Measurements from ENCODE around the gene DCXR. TPM values are rescaled to one million over a fixed set of nuclear protein-coding genes. Genes with fewer than 3 reads are reported as not detected.
A peak's percentile ranks its signal among the peaks of the same experiment; 100 is the strongest.

The DCXR gene
- total and polyA plus RNA-seq, 2 of the 13 experiments (the other 11 are each of a cell fraction or from before 2014, with no cell fraction given) = 287 to 311 TPM

- H3K4me1 ChIP-seq (ENCODE audit: insufficient read depth, low read length) = peaks cover 99% of the 10 kb centered on the region
- intact Hi-C loops (cut with micrococcal nuclease; ENCODE audit: unreplicated experiment) = loop anchor here (2.0 kb wide), 1 partner anchor 34 kb away; the partner anchor contains the start of gene NOTUM
- ChIA-PET POLR2A (interaction anchor here (0.9 to 16.1 kb wide), 28 partner anchors 9 to 267 kb away, joined by 3 to 470 read pairs (median 5); partner anchors contain the start of genes ASPSCR1, CENPX, DCXR and LRRC45), CTCF (ENCODE audit: low intra/inter-chr PET ratio, low total read pairs) (interaction anchor here (1.0 to 5.6 kb wide), 3 partner anchors 16 to 35 kb away, joined by 3 to 73 read pairs (median 6); partner anchors contain the start of gene NOTUM)
- H3K9me3 ChIP-seq (ENCODE audit: low read length) = no peaks in the 10 kb centered on the region
- peak overlapping the region; percentile 97 for H3K27ac ChIP-seq (ENCODE audit: extremely low read length, insufficient read depth, low read length)
- peak; percentile 97 for DNase-seq (ENCODE audit: low spot score)
- H3K9ac ChIP-seq (ENCODE audit: insufficient read depth, low read depth, low read length) = peak overlapping the region; percentile 96
- H3K79me2 ChIP-seq (ENCODE audit: insufficient read depth, low read length) = peaks cover 64% of the 10 kb centered on the region
- no peaks in the 10 kb centered on the region for H3K27me3 ChIP-seq (ENCODE audit: control insufficient read depth in 1 of 2, insufficient read depth in 2 of 2, low read length in 2 of 2)
- peak overlapping the region; percentile 99 for H3K4me2 ChIP-seq (ENCODE audit: low read depth, low read length)
- H3K4me3 ChIP-seq (replicated peaks in 1 of 3; ENCODE audit: insufficient read depth in 1 of 3, low read depth in 2 of 3, low read length in 3 of 3) = peak overlapping the region; percentile 53 to 80 (median 55); a peak in 5 of 6 replicates
- in situ Hi-C loops (cut with HindIII; ENCODE audit: extremely low pct_ligation_motif_present, low pct_unique_long_range_greater_than_20kb) = loop anchor here (5.0 kb wide), 1 partner anchor 38 kb away; no protein-coding TSS in a partner anchor
- H3K36me3 ChIP-seq (replicated peaks in 1 of 2; ENCODE audit: control insufficient read depth in 1 of 2, insufficient read depth in 2 of 2, low read length in 2 of 2) = peaks cover 0 to 3% of the 10 kb centered on the region in 2 experiments; a peak in 1 of 5 replicates
- under 1% methylated on average over 22 of the region's 39 CpGs for WGBS (ENCODE audit: low lambda C conversion rate)
- ATAC-seq = peak; percentile 12
- H2AFZ ChIP-seq (ENCODE audit: low read length) = no peak overlapping the region
- no peaks in the 10 kb centered on the region for H4K20me1 ChIP-seq (ENCODE audit: insufficient read depth, low read length)
- peak; percentile 67 for FAIRE-seq
- TSS peak; percentile 76 for BruUV-seq (replicated peaks)
- TF ChIP-seq ZNF430 (CRISPR knock-in tag; IDR thresholded peaks at IDR 0.05) = 0 out of 2 replicates have a peak, but pooled peaks have one; percentile 34
- no peak for TF ChIP-seq NONO (IDR thresholded peaks at IDR 0.05)
- TF ChIP-seq NONO (CRISPR knock-in tag; conservative IDR thresholded peaks at IDR 0.05) = no peak
- TF ChIP-seq ZNF790 (CRISPR knock-in tag; IDR thresholded peaks at IDR 0.05; ENCODE audit: borderline replicate concordance) = no peak
- no peak; the same call in 1 of the 2 replicates for TF ChIP-seq HCFC1 (IDR thresholded peaks at IDR 0.05; ENCODE audit: low read depth, low read length)
- TF ChIP-seq KMT2A (CRISPR knock-in tag; IDR thresholded peaks at IDR 0.05) = peak; percentile 17; the same call in 1 of the 2 replicates
- TF ChIP-seq CBX2 (IDR thresholded peaks at IDR 0.05; ENCODE audit: low read depth, low read length) = no peak
- no peak for TF ChIP-seq CBX2 (CRISPR knock-in tag; IDR thresholded peaks at IDR 0.05; ENCODE audit: low read depth)
- peak; percentile 44 for TF ChIP-seq ZNF574 (CRISPR knock-in tag; IDR thresholded peaks at IDR 0.05)
- peak; percentile 70; the same call in 1 of the 2 replicates for TF ChIP-seq NFAT5 (CRISPR knock-in tag; IDR thresholded peaks at IDR 0.05)
- no peak for TF ChIP-seq HNRNPUL1 (IDR thresholded peaks at IDR 0.05; ENCODE audit: low read depth, low read length)
- no peak for TF ChIP-seq DBP (CRISPR knock-in tag; IDR thresholded peaks at IDR 0.05; ENCODE audit: not compliant biosample characterization)
- peak; percentile 34 for TF ChIP-seq HNRNPH1 (optimal IDR thresholded peaks at IDR 0.05; ENCODE audit: low read depth, low read length)
- TF ChIP-seq ZNF772 (CRISPR knock-in tag; IDR thresholded peaks at IDR 0.05) = no peak
Observed at GRCh38 chr17:81994593-81995462, 42.7 kb downstream of the DCXR start.
